Measurements from ENCODE around the gene FOXC2.
A peak's percentile ranks its signal among the peaks of the same experiment; 100 is the strongest.

FOXC2 gene

DNA sequence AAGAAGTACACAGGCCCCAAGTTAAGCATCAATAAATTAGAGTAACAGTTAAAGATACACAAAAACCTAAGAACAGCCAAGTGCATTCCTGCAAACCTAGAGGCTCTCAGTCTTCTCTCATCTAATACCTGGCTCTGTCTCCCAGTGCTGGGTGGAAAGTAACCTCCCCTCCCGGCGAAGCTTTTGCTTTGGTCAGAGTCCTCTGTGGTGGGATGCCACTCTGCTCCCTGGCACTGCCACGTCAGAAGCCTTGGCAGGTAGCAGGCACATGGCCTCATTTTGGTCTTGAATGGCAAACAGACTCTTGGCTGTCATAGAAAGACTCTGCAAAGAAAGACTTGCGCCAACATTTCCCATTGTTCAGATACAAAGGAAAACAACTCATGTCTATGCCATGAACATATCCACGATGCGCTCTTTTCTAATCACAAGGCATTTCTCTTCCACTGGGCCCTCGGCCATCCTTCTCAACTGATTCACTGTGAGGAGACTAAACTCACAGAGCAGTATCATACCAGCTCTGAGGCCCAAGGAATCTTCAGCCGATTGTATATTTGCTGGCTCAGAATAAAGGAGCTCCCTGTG lies 32.8 kb upstream of the FOXC2 start:
- DNase-seq, result peak; percentile 38

DNA sequence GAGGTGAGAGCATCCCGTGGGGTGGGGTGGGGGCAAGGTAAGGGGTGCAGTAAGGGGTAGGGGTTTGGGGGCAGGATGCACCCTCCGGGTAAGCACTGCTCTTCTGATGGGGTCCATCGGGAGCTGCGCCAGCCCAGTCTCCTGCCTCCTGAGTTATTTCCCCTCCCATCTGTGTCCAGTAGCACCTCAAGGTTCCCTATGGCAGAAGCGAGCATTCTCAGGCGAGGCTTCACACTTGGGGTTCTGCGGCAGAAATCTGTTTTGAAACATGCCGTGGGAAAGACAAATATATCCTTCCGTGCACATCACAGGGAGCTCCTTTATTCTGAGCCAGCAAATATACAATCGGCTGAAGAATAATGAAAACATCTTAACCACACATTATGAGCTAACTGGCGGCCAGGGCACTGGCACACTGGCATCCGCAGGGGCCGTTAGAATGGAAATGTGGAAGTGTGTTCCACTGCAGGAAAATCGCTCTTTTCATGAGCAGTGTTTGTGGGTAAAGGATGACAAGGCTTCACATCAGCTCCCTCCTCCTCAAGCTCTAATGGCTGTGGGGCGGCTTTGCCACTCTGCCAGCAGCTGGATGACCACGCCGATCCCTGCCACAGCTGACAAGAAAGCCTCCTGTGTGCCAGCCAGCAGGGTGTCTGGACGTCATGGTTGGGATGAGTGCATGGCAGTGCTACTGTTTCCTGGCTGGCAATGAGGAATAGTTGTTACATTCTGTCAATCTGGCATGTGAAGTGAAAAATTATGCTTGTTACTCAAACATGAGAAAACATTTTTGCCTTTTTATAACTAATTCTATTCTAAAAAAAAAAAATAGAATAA lies 31.6 kb upstream of the FOXC2 start:
- DNase-seq, result peak; percentile 40

DNA sequence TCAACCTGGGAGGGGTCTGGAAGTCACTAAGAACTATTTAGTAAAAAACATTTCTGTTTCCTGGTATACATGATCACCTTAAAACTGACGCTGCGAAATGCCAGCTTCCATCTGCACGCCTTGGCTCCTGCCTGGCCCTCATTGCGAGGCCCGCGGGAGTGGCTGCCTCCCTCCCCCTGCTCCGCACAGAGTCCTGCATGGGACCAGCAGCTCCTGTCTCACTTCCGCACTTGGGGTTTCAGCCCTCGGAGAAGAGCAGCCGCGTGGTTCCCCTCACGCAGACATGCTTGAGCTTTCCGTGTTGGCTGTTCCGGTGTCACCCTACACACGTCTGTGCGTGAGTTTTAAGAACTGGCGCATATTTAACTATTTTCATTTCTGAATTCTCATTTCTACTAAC lies 30.0 kb upstream of the FOXC2 start:
- no peak for DNase-seq

DNA sequence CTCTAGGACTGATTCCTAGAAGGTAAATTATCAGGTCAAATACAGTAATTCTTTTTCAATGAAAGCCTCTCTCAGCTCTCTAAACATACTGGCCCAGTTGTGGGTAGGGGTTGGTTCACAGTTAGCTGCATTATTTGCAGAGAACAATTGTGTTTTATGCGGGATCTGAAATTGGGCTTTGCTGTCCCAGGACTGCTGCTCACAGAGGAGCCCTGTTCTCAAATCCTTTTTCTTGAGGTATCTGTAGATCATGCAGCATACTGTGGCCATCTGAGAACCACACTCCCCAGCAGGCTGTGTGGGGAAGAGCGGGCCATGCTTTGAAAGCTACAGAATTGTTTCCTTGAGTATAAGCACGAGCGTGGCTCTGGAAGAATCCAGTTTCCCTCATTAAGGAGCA lies 29.1 kb upstream of the FOXC2 start:
- peak; percentile 41 for DNase-seq

DNA sequence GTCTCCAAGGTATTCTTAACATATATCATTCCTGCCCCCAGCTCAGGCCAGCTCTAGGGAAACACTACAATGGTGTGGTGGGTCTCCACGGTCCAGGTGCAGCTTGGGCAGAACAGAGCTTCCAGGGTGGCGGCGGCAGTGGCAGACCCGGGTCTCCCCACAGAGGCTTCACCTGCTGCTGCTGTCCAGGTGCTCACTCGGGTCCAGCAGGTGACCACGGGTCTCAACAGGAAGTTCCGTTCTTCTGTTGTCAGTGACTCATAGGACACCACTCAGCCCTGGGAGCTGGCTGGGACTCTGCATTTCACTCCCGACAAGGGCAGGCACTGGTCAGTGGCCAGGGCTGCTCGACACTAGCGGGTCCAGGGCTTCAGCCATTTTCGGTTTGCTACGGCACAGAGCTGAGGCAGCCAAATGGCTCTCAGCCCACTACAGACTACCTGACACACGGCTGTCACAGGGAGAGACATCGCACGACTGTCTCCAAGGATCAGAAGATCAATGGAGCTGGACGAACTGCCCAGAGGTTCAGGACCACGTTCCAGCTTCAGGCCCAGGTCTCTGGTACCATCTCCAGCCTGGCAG lies 28.3 kb upstream of the FOXC2 start:
- DNase-seq, result no peak

DNA sequence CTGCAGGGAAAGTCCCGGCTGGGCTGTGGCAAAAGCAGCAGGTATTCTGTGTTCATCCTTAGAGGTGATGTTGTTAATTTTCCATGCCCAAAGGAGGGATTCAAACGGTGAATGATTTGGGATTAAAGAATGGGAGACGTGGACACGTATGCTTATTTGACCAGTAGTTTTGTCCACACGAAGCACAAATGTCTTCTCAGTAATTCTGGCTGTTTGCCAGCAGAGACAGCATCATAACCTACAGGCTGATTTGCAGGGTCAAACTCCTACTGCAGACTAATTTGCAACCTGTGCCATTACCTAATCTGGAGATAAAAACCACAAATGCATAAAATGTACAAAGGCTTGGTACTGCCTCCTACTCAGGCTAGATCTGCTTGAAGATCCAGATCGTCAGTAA lies 25.7 kb upstream of the FOXC2 start:
- no peak for DNase-seq

DNA sequence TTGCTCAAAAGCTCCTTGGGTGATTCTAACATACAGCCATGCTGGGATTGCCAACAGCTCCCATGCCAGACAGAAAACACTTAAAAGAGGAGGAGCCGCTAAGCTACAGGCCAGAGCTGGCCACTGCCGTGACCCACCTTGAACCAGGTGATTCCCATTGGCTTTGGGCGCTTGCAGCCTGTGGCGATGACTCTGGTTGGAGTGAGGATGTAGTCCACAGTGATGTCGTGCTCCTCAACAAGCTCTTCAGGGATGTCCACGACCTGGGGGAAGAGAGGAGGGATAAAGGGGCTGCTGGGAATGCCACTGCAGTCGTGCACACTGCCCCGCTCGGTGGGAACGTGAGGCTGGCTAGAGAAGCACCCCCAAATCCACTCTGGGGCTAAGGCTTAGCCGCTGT lies 25.1 kb upstream of the FOXC2 start:
- no peak for DNase-seq

DNA sequence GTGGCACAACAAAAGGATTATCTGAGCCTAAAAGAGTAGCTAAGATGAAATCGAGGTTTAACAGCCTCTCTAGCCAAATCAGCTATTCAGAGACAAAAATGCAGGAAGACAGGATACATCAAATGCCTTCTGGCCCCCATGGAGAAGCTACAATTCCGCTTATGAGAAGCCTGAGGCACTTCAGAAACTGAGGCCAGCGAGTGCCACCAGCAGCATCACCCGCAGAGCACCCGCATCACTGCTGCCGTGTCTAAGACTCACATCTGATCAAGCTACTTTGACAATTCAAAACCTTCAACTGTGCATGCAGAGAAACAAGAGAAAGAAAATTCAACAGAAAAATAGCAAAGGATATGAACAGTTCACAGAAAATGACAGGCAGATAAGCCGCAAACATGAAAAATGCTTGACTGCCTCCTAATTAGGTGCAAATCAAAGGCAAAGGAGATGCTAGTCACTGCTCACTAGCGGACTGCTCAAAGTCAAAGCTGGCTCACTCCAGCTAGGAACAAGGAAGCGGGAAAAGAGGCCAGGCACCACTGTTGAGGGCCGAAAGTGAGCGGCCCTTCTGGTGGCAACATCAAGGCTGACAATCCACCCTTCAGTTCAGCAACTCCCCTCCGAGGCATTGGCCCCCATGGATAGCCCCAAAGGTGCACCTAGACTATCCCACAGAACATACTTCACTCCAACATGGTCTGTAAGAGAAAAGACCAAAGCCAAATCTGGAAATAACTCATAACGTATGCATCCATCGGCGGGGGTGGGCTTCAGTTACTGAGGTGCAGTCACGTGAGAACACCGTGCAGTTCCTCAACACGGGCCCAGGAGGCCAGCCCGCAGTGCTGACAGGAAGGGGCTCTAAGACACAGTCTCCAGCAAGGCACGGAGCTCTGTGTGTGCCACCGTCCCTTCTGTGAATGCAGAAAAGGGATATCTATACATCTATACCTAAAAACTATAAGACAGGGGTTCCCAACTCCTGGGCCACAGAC lies 23.6 kb upstream of the FOXC2 start:
- no peak for DNase-seq

DNA sequence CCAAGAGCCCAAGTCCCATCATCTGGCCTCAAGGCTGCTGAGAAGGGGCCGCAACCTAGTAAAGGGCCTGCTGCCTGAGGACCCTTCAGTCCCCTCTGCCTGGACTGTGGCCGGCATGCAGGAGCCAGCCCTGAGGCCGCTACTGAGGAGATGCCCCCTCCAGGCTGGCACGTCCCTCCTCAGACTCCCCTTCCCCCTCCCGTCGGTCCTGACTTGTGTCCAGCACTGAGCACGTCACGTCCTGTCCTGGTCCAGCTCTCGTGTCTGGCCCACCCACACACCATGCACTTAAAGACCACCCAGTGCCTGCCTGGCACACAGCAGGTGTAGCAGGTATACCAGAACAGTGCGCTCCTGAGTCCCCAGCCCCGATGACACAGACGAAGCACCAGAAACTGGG lies 21.1 kb upstream of the FOXC2 start:
- no peak for DNase-seq

DNA sequence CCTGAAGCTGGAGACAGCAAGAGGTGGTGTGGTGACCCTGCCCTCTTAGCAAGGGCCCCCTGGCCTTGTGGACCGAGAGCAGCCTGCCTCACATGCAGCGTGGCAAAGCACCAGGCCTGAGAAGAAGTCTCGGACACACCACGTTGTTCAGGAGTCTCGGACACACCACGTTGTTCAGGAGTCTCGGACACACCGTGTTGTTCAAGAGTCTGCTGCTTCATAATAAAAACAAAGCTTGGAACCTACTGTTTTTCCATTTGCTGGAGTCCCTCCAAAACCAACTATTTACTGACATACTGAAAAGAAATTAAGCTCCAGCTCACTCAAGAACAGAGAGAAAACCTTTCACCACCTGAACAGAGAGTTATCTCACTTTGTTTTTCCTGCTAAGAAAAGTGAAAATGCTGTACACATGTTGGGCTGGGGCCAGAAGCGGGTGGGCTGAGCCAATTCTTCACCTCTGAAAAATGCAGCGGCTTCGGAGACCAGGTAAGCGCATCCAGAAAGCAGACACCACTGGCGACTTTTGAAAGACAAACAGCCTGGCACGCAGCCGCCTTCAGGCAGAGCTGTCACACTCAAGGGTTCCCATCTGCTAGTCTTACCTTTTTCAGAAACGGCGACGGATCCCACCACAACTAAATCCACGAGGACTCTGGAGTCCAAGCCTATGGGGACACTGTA lies 20.5 kb upstream of the FOXC2 start:
- no peak for DNase-seq

DNA sequence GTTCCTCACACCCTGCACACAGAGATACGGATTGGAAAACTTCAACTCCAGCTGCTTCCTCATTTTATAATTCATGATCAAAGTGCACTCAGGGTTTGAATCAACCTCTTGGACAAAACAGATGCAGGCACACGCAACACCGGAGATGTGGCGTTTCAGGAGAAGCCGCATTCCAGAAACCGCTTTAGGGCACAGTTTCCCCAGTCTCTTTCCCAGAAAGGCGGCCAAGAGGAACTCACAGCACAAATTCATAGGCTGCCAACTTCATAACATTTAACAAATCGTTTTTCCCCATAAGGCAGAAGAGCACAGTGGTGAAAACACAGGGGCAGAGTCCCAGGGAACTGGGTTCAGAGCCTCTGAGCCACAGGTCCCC lies 20.0 kb upstream of the FOXC2 start:
- no peak for DNase-seq

DNA sequence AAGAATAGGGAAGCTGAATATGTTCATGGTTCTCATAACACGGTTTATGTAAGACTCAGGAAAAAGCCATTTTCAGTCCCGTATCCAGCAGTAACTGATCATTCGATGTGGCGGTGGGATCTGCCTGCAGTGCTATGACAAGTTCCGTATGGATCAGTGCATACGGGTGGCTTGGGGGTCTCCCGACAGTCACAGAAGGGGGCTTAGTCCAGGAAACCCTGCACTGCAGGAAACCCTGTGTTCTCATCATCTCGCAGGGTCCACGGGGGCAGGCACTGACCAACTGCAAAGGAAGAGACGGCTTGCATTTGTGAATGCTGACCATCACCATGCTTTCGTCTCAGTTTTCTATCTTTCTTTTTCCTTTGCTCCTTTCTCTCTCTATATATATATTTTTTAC lies 19.3 kb upstream of the FOXC2 start:
- no peak for DNase-seq

DNA sequence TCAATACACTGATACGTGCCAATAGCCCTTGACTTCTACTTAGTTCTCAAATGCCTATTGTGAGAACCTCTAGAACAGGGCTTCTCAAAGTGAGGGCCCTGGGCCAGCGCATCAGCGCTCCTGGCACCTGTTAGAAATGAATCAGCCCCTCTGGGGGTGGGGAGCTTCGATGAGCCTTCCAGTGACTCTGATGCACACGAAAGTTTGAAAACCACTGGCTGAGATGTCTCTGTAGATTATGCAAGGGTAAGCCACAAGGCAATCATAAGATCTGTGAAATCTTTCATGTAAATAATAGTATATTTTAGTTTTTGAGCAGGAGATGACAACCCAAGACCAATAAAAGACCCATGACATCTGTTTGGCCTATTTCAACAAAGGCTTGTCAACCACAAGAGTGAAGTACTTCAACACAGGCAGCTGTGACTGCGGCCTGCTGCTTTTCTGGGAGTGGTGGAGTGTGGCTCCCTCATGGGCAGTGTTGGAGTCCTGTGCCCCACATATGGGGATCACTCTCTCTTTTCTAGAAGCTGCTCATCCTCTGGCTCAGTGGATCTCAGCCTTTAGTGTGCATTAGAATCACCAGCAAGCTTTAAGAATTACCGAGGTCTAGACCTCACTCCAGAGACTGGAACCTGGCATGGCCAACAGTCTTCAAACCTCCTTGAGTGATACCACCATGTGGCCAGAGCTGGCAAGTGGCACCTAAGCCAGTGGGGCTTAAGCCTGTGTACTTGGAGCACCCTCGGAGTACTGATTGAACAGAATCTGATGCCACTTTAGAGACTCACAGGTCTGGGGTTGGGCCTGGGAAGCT lies 17.3 kb upstream of the FOXC2 start:
- DNase-seq, result no peak

DNA sequence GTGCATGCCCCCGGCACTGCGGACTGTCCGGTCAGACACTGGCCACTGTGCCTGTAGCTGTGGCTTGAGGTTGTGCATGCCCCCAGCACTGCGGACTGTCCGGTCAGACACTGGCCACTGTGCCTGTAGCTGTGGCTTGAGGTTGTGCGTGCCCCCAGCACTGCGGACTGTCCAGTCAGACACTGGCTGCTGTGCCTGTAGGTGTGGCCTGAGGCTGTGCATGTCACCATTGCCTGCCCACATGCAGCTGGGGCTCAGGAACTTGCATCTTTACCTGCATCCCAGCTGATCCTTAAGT lies 16.8 kb upstream of the FOXC2 start:
- DNase-seq, result no peak

DNA sequence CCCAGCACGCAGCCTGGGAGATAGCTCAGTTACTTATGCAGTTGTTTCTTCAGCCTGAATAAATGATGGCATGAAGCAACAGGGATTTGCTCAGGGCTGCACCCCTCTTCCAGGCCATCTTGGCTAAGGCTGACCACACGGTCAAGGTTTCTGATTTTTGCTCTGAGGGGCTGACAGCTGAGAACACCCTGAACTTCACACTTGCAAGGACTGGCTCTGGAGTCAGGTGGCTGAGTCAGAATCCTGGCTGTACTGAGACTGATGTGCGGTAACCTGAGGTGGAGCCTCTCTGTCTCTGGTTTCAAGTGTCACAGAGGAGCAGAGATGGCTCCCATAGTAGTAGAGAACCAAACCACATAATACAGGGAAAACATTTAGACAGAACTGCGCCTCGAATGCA lies 16.3 kb upstream of the FOXC2 start:
- DNase-seq, result no peak

DNA sequence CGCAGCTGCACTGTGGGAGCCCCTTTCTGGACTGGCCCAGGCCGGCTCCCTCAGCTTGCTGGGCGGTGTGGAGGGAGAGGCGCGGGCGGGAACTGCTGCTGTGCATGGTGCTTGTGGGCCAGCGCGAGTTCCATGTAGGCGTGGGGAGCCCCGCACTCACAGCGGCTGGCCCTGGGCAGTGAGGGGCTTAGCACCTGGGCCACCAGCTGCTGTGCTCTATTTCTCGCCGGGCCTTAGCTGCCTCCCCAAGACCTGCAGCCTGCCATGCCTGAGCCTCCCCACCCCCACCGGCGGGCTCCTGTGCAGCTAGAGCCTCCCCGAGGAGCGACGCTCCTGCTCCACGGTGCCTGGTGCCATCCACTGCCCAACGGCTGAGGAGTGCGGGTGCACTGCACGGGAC lies 13.3 kb upstream of the FOXC2 start:
- no peak for DNase-seq

DNA sequence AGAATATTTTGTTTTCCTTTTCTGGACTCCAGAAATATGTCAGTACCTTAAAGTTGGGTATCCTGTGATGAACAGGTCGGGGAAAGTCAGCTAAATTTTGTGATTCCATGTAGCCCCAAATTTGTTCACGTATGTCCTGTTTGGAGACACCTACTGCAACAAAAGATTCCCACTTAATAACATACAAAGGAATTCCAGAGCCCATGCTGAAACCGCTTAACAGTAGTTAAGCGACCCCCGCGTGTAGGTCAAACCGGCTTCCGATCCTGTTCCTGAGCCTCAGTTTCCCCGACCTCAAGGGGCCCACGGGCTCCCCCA lies 12.1 kb upstream of the FOXC2 start:
- no peak for DNase-seq

DNA sequence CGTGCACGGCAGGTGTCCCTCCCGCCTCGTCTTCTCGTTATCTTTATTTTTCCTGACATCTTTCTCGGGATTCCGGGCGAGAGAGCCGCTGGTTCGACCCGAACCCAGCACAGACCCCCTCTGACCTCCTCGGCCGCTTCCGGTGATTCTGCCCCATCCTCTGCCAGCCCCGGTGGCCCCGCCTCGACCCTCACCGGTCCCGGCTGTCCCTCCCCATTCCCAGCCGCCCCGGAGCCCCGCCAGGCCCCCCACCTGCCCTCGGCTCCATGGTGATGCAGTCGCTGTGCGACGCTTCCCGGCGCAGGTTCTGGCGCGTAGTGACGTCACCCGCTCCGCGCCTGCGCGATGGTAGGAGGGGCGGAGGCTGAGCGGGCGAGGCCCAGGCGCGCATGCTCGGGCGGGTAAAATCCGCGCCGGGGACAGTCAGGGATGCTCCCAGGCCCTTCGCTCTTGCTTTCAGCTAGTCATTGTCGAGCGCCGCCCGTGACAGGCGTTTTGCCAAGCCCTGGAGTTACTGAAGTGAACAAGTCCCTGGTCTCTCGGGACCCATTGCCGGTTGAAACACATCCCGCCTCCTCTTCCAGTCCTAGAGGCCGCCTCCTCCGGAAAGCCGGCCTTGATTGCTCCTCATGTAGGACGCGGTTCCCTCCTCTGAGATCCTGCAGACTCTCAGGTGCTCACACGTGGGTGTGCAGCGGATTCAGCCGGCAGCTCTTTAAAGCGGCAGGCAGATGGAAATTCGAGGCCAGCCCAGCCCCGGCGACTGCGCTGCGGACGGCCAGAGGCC lies 11.5 kb upstream of the FOXC2 start, which contains the start of gene MTHFSD:
TSS of gene MTHFSD (minus strand) at position 319 of the 787 bp plus-strand sequence. CDS start at position 268, 51 bp downstream.
- DNase-seq, result peak; percentile 93

DNA sequence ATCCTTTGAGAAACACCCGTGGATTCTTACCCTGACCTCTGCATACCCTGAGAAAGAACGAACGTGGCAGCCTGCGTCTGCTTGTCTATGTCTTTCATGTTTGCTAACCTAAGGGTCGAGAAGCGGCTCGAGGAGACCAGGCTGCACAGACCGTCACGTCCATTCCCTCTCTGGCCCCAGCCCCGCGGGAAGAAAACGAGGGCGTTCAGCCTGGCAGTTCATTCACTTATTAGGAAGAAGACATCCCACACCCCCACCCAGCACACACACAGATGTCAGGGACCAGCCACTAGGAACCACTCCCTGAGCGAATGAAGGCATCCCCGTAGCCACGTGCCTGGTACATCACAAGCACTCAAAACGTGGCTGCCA lies 10.9 kb upstream of the FOXC2 start:
- DNase-seq, result no peak

DNA sequence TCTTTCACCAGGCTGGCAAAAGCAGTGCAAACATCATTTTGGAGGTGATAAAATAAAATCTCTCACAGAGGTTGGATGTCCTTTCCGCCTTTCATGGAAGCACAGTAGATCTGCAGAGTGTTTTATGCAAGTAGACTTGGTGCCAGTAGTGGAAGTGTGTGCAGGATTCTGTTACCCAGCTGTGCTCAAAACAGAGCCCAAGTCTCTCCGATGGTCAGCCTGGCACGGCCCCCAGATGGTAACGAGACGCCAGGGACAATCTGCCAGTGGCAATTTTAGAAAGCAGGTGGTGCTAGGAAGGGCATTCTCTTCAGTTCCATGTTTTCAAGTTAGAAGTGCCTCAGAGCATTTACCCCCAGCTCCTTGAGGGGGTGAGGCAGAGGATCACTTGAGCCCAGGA lies 10.1 kb upstream of the FOXC2 start:
- no peak for DNase-seq

DNA sequence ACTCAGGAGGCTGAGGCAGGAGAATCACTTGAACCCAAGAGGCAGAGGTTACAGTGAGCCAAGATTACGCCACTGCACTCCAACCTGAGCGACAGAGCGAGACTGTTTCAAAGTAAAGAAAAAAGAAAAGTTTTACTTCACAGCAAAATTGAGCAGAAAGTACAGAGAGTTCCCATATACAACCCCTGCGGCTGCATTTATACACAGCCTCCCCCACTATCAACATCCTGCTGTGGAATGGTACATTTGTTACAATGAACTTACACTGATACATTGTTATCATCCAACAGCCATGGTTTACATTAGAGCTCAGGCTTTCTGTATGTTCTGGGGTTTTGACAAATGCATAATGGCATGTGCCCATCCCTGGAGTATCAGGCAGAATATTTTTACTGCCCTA lies 9.0 kb upstream of the FOXC2 start:
- no peak for DNase-seq
